OCI-LY7 (cell line): Measurements from ENCODE around the gene MAMLD1. TPM values are rescaled to one million over a fixed set of nuclear protein-coding genes. Genes with fewer than 3 reads are reported as not detected.

Experiments used
- BruUV-seq: library from RNA; stranded (reverse); fragments of 400-500 nt; replicated peaks from 2 replicates; lab custom pipeline; 2021; lab: Mats Ljungman, UMichigan
- CTCF ChIA-PET: fragments of 300-600 bp; sonication (Branson Sonifier 250); formaldehyde crosslinking; loops from one replicate; lab custom pipeline; 2022; ENCODE audit warnings: antibody characterized with exemption; ENCODE audit not compliant: unreplicated experiment; lab: Charles Lee
- POLR2A ChIA-PET: fragments of 300-600 bp; sonication (Branson Sonifier 250); formaldehyde crosslinking; loops from one replicate; lab custom pipeline; 2022; ENCODE audit warnings: antibody characterized with exemption; lab: Charles Lee
- DNase-seq: peaks from one replicate; pipeline ENCODE4 v3.0.0-alpha.2; 2015; ENCODE audit warnings: low spot score
- H2AFZ ChIP-seq: fragments of 200-600 bp; sonication (generic), shearing (Covaris generic); 2 replicates; pipeline ENCODE4 v1.6.1; 2014; ENCODE audit warnings: mild to moderate bottlenecking, antibody characterized with exemption, low read length, moderate library complexity
- H3K27ac ChIP-seq: fragments of 200-600 bp; sonication (generic); 2 replicates; pipeline ENCODE4 v1.5.1; 2014; ENCODE audit warnings: mixed run types, low read depth, mild to moderate bottlenecking, moderate library complexity, low read length, inconsistent platforms; ENCODE audit not compliant: poor library complexity, severe bottlenecking
- H3K36me3 ChIP-seq: fragments of 200-600 bp; sonication (generic); 2 replicates; pipeline ENCODE4 v1.6.1; 2014; ENCODE audit warnings: mild to moderate bottlenecking, antibody characterized with exemption, low read length, moderate library complexity, mixed read lengths; ENCODE audit not compliant: insufficient read depth
- H3K4me1 ChIP-seq: fragments of 200-600 bp; sonication (generic); 2 replicates; pipeline ENCODE4 v1.5.1; 2014; ENCODE audit warnings: mild to moderate bottlenecking, low read length; ENCODE audit not compliant: insufficient read depth, poor library complexity, severe bottlenecking
- H3K4me2 ChIP-seq: fragments of 200-600 bp; sonication (generic); 2 replicates; pipeline ENCODE4 v1.6.1; 2014; ENCODE audit warnings: mild to moderate bottlenecking, low read length
- H3K4me3 ChIP-seq: fragments of 200-600 bp; sonication (generic); 2 replicates; pipeline ENCODE4 v1.5.1; 2014; ENCODE audit warnings: mild to moderate bottlenecking, low read depth, low read length; ENCODE audit not compliant: poor library complexity, severe bottlenecking
- H3K79me2 ChIP-seq: fragments of 200-600 bp; sonication (generic); 2 replicates; pipeline ENCODE4 v1.6.1; 2016; ENCODE audit warnings: low read depth, mild to moderate bottlenecking, low read length, moderate library complexity, mixed read lengths; ENCODE audit not compliant: insufficient read depth
- H3K9me2 ChIP-seq: fragments of 200-600 bp; sonication (generic); 2 replicates; pipeline ENCODE4 v1.6.1; 2016; ENCODE audit warnings: mild to moderate bottlenecking, low read length, mixed read lengths; ENCODE audit not compliant: insufficient read depth
- H3K9me3 ChIP-seq: fragments of 200-600 bp; sonication (generic); 2 replicates; pipeline ENCODE4 v1.6.1; 2014; ENCODE audit warnings: mild to moderate bottlenecking, mixed run types, low read length, mixed read lengths
- H4K20me1 ChIP-seq: fragments of 200-600 bp; sonication (generic); 2 replicates; pipeline ENCODE4 v1.6.1; 2014; ENCODE audit warnings: mild to moderate bottlenecking, antibody characterized with exemption, low read length, moderate library complexity, mixed read lengths; ENCODE audit not compliant: insufficient read depth
- EZH2phosphoT487 ChIP-seq: fragments of 200-600 bp; sonication (generic); IDR thresholded peaks from 2 replicates; pipeline ENCODE4 v1.6.1; 2018; ENCODE audit warnings: low read depth, borderline replicate concordance, mild to moderate bottlenecking, mixed run types, antibody characterized with exemption, low read length, moderate library complexity, mixed read lengths
- intact Hi-C: fragments of 100-400 bp; cut with micrococcal nuclease; formaldehyde crosslinking; loops from one replicate; pipeline ENCODE4 v1.10.0; 2022; ENCODE audit not compliant: unreplicated experiment
- total RNA-seq, 2 experiments: library from RNA; depleted of rRNA in 1 of 2; stranded (reverse); fragments of >200 nt in 1 of 2; shearing (Covaris generic) in 1 of 2; gene quantifications; 2 replicates each; pipeline ENCODE4 v1.2.3, GENCODE V29; 2014 to 2022
- TF ChIP-seq, protein P1 (sequence below): fragments of 200-600 bp; sonication (generic); conservative IDR thresholded peaks from 2 replicates; pipeline ENCODE4 v1.5.1; 2014; ENCODE audit warnings: mild to moderate bottlenecking, antibody characterized with exemption, low read length, moderate library complexity, mixed read lengths

The MAMLD1 gene
- total RNA-seq, 2 experiments from 2014 or later = not detected

DNA sequence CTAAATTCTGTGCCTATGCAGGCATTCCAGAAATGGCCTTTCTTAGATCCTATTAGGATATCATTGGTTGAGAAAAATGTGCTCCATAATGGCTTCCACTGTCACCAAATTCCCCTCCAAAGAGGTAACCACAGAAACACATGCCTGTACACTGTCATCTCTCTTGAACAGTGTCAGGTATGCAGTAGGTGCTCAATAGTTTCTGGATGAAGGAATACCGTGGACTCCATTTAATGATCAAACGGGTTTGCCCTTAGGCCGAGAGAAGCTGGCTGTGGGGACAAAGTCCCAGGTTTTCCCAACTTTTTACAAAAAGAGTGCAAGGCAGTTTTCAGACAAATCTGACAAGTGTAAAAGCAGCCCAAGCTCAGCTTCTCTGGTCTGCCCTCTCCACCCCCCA, 188.8 kb downstream of the MAMLD1 start:
- H3K4me3 ChIP-seq = no peak overlapping the region
- no TSS peak for BruUV-seq
- no peak overlapping the region for H3K4me2 ChIP-seq
- H4K20me1 ChIP-seq = no peaks in the 10 kb centered on the region
- ChIA-PET CTCF (no interaction called here), POLR2A (no interaction called here)
- H3K9me3 ChIP-seq = no peaks in the 10 kb centered on the region
- H3K79me2 ChIP-seq = no peaks in the 10 kb centered on the region
- H3K4me1 ChIP-seq = no peaks in the 10 kb centered on the region
- no peaks in the 10 kb centered on the region for H3K9me2 ChIP-seq
- no peak for TF ChIP-seq EZH2phosphoT487
- TF ChIP-seq, protein P1, sequence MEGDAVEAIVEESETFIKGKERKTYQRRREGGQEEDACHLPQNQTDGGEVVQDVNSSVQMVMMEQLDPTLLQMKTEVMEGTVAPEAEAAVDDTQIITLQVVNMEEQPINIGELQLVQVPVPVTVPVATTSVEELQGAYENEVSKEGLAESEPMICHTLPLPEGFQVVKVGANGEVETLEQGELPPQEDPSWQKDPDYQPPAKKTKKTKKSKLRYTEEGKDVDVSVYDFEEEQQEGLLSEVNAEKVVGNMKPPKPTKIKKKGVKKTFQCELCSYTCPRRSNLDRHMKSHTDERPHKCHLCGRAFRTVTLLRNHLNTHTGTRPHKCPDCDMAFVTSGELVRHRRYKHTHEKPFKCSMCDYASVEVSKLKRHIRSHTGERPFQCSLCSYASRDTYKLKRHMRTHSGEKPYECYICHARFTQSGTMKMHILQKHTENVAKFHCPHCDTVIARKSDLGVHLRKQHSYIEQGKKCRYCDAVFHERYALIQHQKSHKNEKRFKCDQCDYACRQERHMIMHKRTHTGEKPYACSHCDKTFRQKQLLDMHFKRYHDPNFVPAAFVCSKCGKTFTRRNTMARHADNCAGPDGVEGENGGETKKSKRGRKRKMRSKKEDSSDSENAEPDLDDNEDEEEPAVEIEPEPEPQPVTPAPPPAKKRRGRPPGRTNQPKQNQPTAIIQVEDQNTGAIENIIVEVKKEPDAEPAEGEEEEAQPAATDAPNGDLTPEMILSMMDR = no peak
- H2AFZ ChIP-seq = no peak overlapping the region
- no peak overlapping the region for H3K27ac ChIP-seq
- H3K36me3 ChIP-seq = no peaks in the 10 kb centered on the region
- DNase-seq = no peak
- intact Hi-C loops = no loop called here

DNA sequence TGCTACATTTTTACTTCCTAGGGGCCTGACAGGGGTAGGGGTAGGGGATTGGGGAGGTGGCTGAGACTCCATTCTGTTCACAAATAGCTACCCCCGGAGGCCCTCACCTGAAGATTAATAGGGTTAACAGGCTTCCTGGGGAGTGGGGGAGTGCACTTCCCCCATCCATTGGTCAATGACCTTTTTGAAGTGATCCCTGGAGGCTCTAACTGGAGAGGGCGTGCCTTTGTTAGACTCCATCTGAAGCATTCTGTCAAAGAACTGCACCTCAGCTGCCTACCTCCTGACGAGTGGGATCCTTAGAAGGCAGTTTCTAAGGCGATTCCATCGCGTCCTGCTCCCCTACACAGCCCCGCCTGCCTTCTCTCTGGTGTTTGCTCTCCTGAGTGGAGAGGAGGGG, 195.3 kb downstream of the MAMLD1 start:
- Histone ChIP-seq H3K4me2 (no peak overlapping the region), H3K4me3 (no peak overlapping the region), H4K20me1 (no peaks in the 10 kb centered on the region), H3K79me2 (no peaks in the 10 kb centered on the region), H3K9me2 (no peaks in the 10 kb centered on the region), H3K4me1 (no peaks in the 10 kb centered on the region), H2AFZ (no peak overlapping the region), H3K9me3 (no peaks in the 10 kb centered on the region), H3K27ac (no peak overlapping the region), H3K36me3 (no peaks in the 10 kb centered on the region)
- ChIA-PET CTCF (no interaction called here), POLR2A (interaction anchor here (0.6 kb wide), 1 partner anchor 608 kb away, joined by 3 read pairs; no protein-coding TSS in a partner anchor)
- DNase-seq = no peak
- TF ChIP-seq EZH2phosphoT487 = no peak
- TF ChIP-seq, protein P1 = no peak
- BruUV-seq = no TSS peak
- intact Hi-C loops = no loop called here

Other genes with a start within 250 kb of the MAMLD1 start
- gene MTM1, start 205.3 kb downstream of the MAMLD1 start, total RNA-seq (2014; rRNA removed; shearing (Covaris generic)) = 4.0 and 6.0 TPM in 2 replicates
- gene MTM1, start 205.3 kb downstream of the MAMLD1 start, total RNA-seq (2022) = 19.7 and 22.9 TPM in 2 replicates